GM12878 (cell line): ENCODE measurements around the gene GP5. TPM values are rescaled to one million over a fixed set of nuclear protein-coding genes. Genes with fewer than 3 reads are reported as not detected.

Experiments used
- ATAC-seq: fragments of 200-7000 bp; cut with Tn5 transposase; 3 replicates; pipeline ENCODE4 v1.9.1; 2020; ENCODE audit warnings: mild to moderate bottlenecking, moderate library complexity
- BruUV-seq: library from RNA; stranded (reverse); fragments of 400-500 nt; replicated peaks from 2 replicates; lab custom pipeline; 2021; lab: Mats Ljungman, UMichigan
- CTCF ChIA-PET: fragments of 300-600 bp; sonication (Branson Sonifier 250); formaldehyde crosslinking; extraction: SDS; loops from one replicate; lab custom pipeline; 2021; ENCODE audit warnings: inconsistent platforms; lab: Yijun Ruan, JAX
- POLR2A ChIA-PET: fragments of 350-600 bp; formaldehyde crosslinking; extraction: SDS; loops from one replicate; lab custom pipeline; 2021; ENCODE audit warnings: inconsistent platforms; lab: Charles Lee
- RAD21 ChIA-PET: fragments of 300-600 bp; sonication (Branson Sonifier 250); formaldehyde crosslinking; loops from one replicate; lab custom pipeline; 2023; ENCODE audit warnings: antibody characterized with exemption; ENCODE audit not compliant: unreplicated experiment; lab: Charles Lee
- SMC1A ChIA-PET: fragments of 300-600 bp; sonication (Branson Sonifier 250); formaldehyde crosslinking; loops from one replicate; lab custom pipeline; 2023; ENCODE audit not compliant: unreplicated experiment, uncharacterized antibody; lab: Charles Lee
- DNase-seq: peaks from one replicate; pipeline ENCODE4 v3.0.0-alpha.2; 2011; ENCODE audit warnings: low read depth, low spot score
- FAIRE-seq: peaks from 3 replicates; lab custom pipeline; 2011; peaks lifted over from hg19 to GRCh38; lab: Jason Lieb, UNC
- H2AFZ ChIP-seq: 2 replicates; pipeline ENCODE4 v1.6.0; 2011; ENCODE audit warnings: low read depth, low read length, control low read depth; ENCODE audit not compliant: control insufficient read depth
- H3K27ac ChIP-seq: 2 replicates; pipeline ENCODE4 v1.5.1; 2011; ENCODE audit warnings: control low read depth; ENCODE audit not compliant: control insufficient read depth, insufficient read depth
- H3K27me3 ChIP-seq, 2 experiments: replicated peaks in 1 of 2; 2 replicates each; pipeline versions ENCODE4 v1.6.0 to v1.6.1; 2011; ENCODE audit warnings: low read length in 1 of 2; ENCODE audit not compliant: control insufficient read depth in 2 of 2, insufficient read depth in 2 of 2
- H3K36me3 ChIP-seq, 2 experiments: 2 replicates each; pipeline ENCODE4 v1.5.1; 2011; ENCODE audit warnings: low read length in 1 of 2; ENCODE audit not compliant: control insufficient read depth in 2 of 2, insufficient read depth in 2 of 2
- H3K4me1 ChIP-seq: 2 replicates; pipeline ENCODE4 v1.6.1; 2011; ENCODE audit warnings: mild to moderate bottlenecking, low read length, moderate library complexity, mixed read lengths; ENCODE audit not compliant: control insufficient read depth, insufficient read depth
- H3K4me2 ChIP-seq: 2 replicates; pipeline ENCODE4 v1.6.0; 2011; ENCODE audit warnings: control low read depth; ENCODE audit not compliant: control insufficient read depth, insufficient read depth
- H3K4me3 ChIP-seq: fragments of 200-600 bp; sonication (generic); 2 replicates; pipeline ENCODE4 v1.5.1; 2016
- H3K79me2 ChIP-seq: 2 replicates; pipeline ENCODE4 v1.6.0; 2011; ENCODE audit warnings: low read length; ENCODE audit not compliant: control insufficient read depth, insufficient read depth
- H3K9ac ChIP-seq: 2 replicates; pipeline ENCODE4 v1.8.0; 2011; ENCODE audit warnings: low read length, control low read depth, mixed read lengths; ENCODE audit not compliant: control insufficient read depth, insufficient read depth
- H3K9me3 ChIP-seq: replicated peaks from 3 replicates; pipeline ENCODE4 v1.5.1; 2011; ENCODE audit warnings: mild to moderate bottlenecking, low read length; ENCODE audit not compliant: control insufficient read depth, insufficient read depth
- H4K20me1 ChIP-seq: 2 replicates; pipeline ENCODE4 v1.6.0; 2011; ENCODE audit not compliant: control insufficient read depth, insufficient read depth
- CBFB ChIP-seq: IDR thresholded peaks from 2 replicates; pipeline ENCODE4 v1.6.1; 2016; ENCODE audit warnings: antibody characterized with exemption, low read depth
- CUX1 ChIP-seq: IDR thresholded peaks from 2 replicates; pipeline ENCODE4 v1.6.1; 2012; ENCODE audit warnings: improper control_type of control experiment, low read depth, low read length; ENCODE audit not compliant: insufficient replicate concordance
- MTA3 ChIP-seq: IDR thresholded peaks from 2 replicates; pipeline ENCODE4 v1.6.1; 2012; ENCODE audit warnings: low read length, inconsistent platforms, borderline replicate concordance
- MXI1 ChIP-seq: fragments of 150-350 bp; IDR thresholded peaks from 2 replicates; pipeline ENCODE4 v1.6.1; 2011; ENCODE audit warnings: low read depth, mild to moderate bottlenecking, inconsistent platforms, low read length, improper control_type of control experiment
- NFYA ChIP-seq: IDR thresholded peaks from 2 replicates; pipeline ENCODE4 v1.6.1; 2011; ENCODE audit warnings: low read depth, mild to moderate bottlenecking, low read length, improper control_type of control experiment, borderline replicate concordance
- PAX8 ChIP-seq: fragments of 450-650 bp; IDR thresholded peaks from 2 replicates; pipeline ENCODE4 v1.6.1; 2017; ENCODE audit warnings: mild to moderate bottlenecking, moderate library complexity
- POU2F2 ChIP-seq: IDR thresholded peaks from 3 replicates; pipeline ENCODE4 v1.6.1; 2011; ENCODE audit warnings: low read depth, mild to moderate bottlenecking, low read length, borderline replicate concordance
- RAD51 ChIP-seq: fragments of 450-650 bp; IDR thresholded peaks from 2 replicates; pipeline ENCODE4 v1.6.1; 2016; ENCODE audit warnings: moderate library complexity, mild to moderate bottlenecking, inconsistent platforms
- RELA ChIP-seq: fragments of 450-650 bp; IDR thresholded peaks from 2 replicates; pipeline ENCODE4 v1.8.0; 2014; ENCODE audit warnings: borderline replicate concordance; ENCODE audit not compliant: partially characterized antibody
- SMAD1 ChIP-seq: fragments of 450-650 bp; IDR thresholded peaks from 2 replicates; pipeline ENCODE4 v1.6.1; 2018; ENCODE audit warnings: mild to moderate bottlenecking, low read depth; ENCODE audit not compliant: partially characterized antibody
- WGBS: methylation state at CpG from one replicate; pipeline ENCODE4 v1.1.6; 2016; ENCODE audit warnings: low lambda C conversion rate; ENCODE audit not compliant: insufficient replicate concordance, insufficient coverage; ENCODE audit errors: missing lambda C conversion rate; 5-methylcytosine and 5-hydroxymethylcytosine counted together
- in situ Hi-C: fragments of 300-500 bp; cut with MboI; formaldehyde crosslinking; loops from 9 replicates; pipeline ENCODE4 v1.14.3; 2018; ENCODE audit warnings: mixed read lengths
- intact Hi-C: fragments of 100-400 bp; cut with micrococcal nuclease; formaldehyde crosslinking; loops from one replicate; pipeline ENCODE4 v1.14.2; 2022; ENCODE audit not compliant: unreplicated experiment
- polyA plus RNA-seq, 11 experiments: library from polyadenylated mRNA; depleted of rRNA in 4 of 11; unstranded in 6 of 11; stranded (reverse) in 5 of 11; fragments of >200 nt; fragmentation: Nextera tagmentation in 4 of 11; fragmentation: Illumina TruSeq in 1 of 11; extraction: Ambion mirVana in 4 of 11; extraction: Trizol in 1 of 11; gene quantifications; 1 replicate in 1 of 11; 2 replicates in 10 of 11; pipeline versions ENCODE4 v1.2.1 to v1.2.3, GENCODE V29; 2011 to 2016; ENCODE audit warnings: inconsistent platforms in 2 of 11, missing spikeins in 2 of 11, low read depth in 1 of 11
- total RNA-seq, 4 experiments: library from RNA; depleted of rRNA in 3 of 4; stranded (reverse); fragments of >200 nt in 3 of 4; fragmentation: Illumina TruSeq in 1 of 4; extraction: Trizol in 1 of 4; gene quantifications; 2 replicates each; pipeline versions ENCODE4 v1.2.1 to v1.2.3, GENCODE V29; 2013 to 2021

GP5 gene
- total and polyA plus RNA-seq, 10 of the 15 experiments (the other 5 are each of a cell fraction or from before 2014, with no cell fraction given), result not detected

- POLR2A ChIA-PET, result no interaction called here
- in situ Hi-C loops, result no loop called here
- no peak overlapping the region for H3K4me2 ChIP-seq
Measured at GRCh38 chr3:194350726-194351071, 48.4 kb downstream of the GP5 start.

More at GRCh38 chr3:194350726-194351071, 48.4 kb downstream of the GP5 start:
- BruUV-seq, result no TSS peak
- FAIRE-seq, result no peak
- TF ChIP-seq MTA3 (no peak), MXI1 (no peak), POU2F2 (no peak), CBFB (no peak), RELA (no peak), NFYA (no peak), SMAD1 (no peak), CUX1 (no peak), RAD51 (no peak), PAX8 (no peak)
- TF ChIP-seq, all 136 proteins: peak for 0
- H3K4me1 ChIP-seq, result no peaks in the 10 kb centered on the region
- H3K27ac ChIP-seq, result no peak overlapping the region
- H3K79me2 ChIP-seq, result no peaks in the 10 kb centered on the region
- H3K27me3 ChIP-seq, result no peaks in the 10 kb centered on the region; a peak in 1 of 4 replicates
- no peak overlapping the region for H3K4me3 ChIP-seq
- ChIA-PET CTCF (no interaction called here), RAD21 (no interaction called here), SMC1A (interaction anchor here (1.2 kb wide), 1 partner anchor 53 kb away, joined by 3 read pairs; no protein-coding TSS in a partner anchor)
- ATAC-seq (no peak), DNase-seq (no peak)
- H3K9me3 ChIP-seq, result no peaks in the 10 kb centered on the region
- WGBS, result 57% methylated on average over 3 of the region's 3 CpGs
- no peak overlapping the region for H3K9ac ChIP-seq
- no peaks in the 10 kb centered on the region for H4K20me1 ChIP-seq
- intact Hi-C loops, result no loop called here
- no peaks in the 10 kb centered on the region for H3K36me3 ChIP-seq
- no peak overlapping the region for H2AFZ ChIP-seq
